ENCODE results near the gene USP54. TPM values are rescaled to one million over a fixed set of nuclear protein-coding genes. Genes with fewer than 3 reads are reported as not detected.

The USP54 gene
- total RNA-seq, 2 experiments from 2014 or later: 2.7 to 3.2 TPM

DNA sequence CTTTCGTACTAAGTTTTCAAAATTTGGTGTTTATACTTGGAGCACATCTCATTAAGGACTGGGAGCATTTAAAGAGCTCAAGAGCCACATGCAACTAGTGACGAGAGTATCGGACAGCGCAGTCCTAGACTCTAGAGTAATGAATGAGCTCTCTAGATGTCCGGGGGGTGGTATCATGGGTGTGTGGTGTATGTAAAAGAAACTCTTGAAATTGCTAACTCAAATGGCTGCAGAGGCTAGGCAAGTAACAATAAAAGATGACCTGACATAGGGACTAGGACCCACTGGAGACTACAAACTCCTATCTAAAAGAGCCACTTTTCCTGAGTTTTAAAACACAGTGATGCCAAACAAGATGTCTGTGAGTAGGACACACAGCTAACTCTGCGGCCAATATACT, 36.2 kb upstream of the USP54 start:
- no peaks in the 10 kb centered on the region for H3K36me3 ChIP-seq (ENCODE audit: insufficient read depth, low read length)
- no peak overlapping the region for H3K4me3 ChIP-seq (ENCODE audit: low read length)
- peaks cover 17% of the 10 kb centered on the region for H3K4me1 ChIP-seq (ENCODE audit: insufficient read depth, low read length)
- ChIA-PET POLR2A (interaction anchor here (1.0 kb wide), 2 partner anchors 30 to 131 kb away, joined by 3 to 4 read pairs; partner anchors contain the start of gene PPP3CB), CTCF (interaction anchor here (0.9 kb wide), 1 partner anchor 17 kb away, joined by 3 read pairs; no protein-coding TSS in a partner anchor)
- no peaks in the 10 kb centered on the region for H3K27me3 Mint-ChIP-seq
- no peak overlapping the region for H3K27ac ChIP-seq (ENCODE audit: low read depth in 1 of 2, low read length in 2 of 2)
- peak overlapping the region; percentile 90 for H3K27ac Mint-ChIP-seq
- ATAC-seq (ENCODE audit: poor library complexity) (no peak), DNase-seq (no peak)
- no peaks in the 10 kb centered on the region for H3K9me3 ChIP-seq (ENCODE audit: control insufficient read depth in 1 of 2, insufficient read depth in 1 of 2, low read length in 2 of 2)
- H3K27me3 ChIP-seq (ENCODE audit: control insufficient read depth in 1 of 2, insufficient read depth in 2 of 2, low read length in 2 of 2): no peaks in the 10 kb centered on the region
- peaks cover 14% of the 10 kb centered on the region for H3K36me3 Mint-ChIP-seq (ENCODE audit: low read depth)
- H3K4me1 Mint-ChIP-seq (ENCODE audit: low read depth): peaks cover 25% of the 10 kb centered on the region
- intact Hi-C loops (cut with DNase I, micrococcal nuclease): loop anchor here (5.0 to 10.0 kb wide), 8 partner anchors 100 to 1000 kb away; partner anchors contain the start of genes ANXA7 (in 1 of the 2), CFAP70 (in 1 of the 2), ECD (in 1 of the 2) and FAM149B1 (in 1 of the 2)
- H3K9me3 Mint-ChIP-seq: no peaks in the 10 kb centered on the region
- TF ChIP-seq, protein P1, sequence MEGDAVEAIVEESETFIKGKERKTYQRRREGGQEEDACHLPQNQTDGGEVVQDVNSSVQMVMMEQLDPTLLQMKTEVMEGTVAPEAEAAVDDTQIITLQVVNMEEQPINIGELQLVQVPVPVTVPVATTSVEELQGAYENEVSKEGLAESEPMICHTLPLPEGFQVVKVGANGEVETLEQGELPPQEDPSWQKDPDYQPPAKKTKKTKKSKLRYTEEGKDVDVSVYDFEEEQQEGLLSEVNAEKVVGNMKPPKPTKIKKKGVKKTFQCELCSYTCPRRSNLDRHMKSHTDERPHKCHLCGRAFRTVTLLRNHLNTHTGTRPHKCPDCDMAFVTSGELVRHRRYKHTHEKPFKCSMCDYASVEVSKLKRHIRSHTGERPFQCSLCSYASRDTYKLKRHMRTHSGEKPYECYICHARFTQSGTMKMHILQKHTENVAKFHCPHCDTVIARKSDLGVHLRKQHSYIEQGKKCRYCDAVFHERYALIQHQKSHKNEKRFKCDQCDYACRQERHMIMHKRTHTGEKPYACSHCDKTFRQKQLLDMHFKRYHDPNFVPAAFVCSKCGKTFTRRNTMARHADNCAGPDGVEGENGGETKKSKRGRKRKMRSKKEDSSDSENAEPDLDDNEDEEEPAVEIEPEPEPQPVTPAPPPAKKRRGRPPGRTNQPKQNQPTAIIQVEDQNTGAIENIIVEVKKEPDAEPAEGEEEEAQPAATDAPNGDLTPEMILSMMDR (IDR thresholded peaks at IDR 0.05): no peak
- peak overlapping the region; percentile 91 for H3K4me3 Mint-ChIP-seq

DNA sequence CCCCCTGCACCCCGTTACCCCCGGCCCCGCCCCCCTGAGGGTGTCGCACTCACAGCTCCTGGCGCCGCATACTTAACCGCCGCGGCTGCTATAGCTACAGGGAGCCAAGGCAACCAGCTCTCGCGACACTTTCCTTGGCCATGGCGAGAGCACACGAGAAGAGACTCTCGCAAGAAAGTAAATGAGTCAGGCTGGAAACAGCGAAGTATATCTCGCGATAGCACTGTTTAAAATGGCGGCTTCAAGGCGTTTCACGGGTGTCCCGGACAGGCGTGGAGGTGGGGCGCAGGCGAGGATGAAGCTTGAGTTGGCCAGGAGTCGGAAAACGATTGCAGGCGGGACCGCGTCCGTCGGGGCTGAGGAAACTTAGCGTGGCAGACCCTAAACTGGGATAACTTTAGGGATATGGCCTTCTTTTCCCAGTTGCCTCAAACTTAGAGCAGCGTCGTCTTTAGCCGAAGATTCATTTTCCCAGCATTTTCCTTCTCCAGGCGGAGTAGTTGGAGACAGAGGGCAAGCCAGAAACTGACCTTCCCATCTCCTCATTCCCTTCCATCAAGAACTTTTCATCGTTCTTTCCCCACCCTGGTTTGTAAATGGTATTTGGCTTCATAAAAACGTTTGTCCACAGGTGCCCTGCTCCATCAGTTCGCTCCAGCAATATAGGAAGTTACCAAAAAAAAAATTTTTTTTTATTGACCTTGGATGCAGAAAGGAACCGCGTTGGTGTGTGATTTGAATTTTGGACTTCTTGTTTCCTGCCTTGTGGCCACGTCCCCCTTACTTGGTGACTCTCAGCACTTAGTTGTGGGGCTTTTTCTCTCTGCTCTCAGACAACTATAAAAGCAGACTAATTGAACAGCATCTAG, 35.0 kb upstream of the USP54 start:
- Histone ChIP-seq H3K27me3 (ENCODE audit: control insufficient read depth in 1 of 2, insufficient read depth in 2 of 2, low read length in 2 of 2) (no peaks in the 10 kb centered on the region), H3K36me3 (ENCODE audit: insufficient read depth, low read length) (no peaks in the 10 kb centered on the region), H3K27ac (ENCODE audit: low read depth in 1 of 2, low read length in 2 of 2) (peak overlapping the region; percentile 62 to 66), H3K4me3 (ENCODE audit: low read length) (peak overlapping the region; percentile 68), H3K9me3 (ENCODE audit: control insufficient read depth in 1 of 2, insufficient read depth in 1 of 2, low read length in 2 of 2) (no peaks in the 10 kb centered on the region), H3K4me1 (ENCODE audit: insufficient read depth, low read length) (peaks cover 17% of the 10 kb centered on the region)
- POLR2A ChIA-PET: interaction anchor here (0.6 to 2.1 kb wide), 14 partner anchors 9 to 1584 kb away, joined by 3 to 28 read pairs (median 4); partner anchors contain the start of genes ANXA7, DNAJC9, MRPS16 and PPP3CB
- TF ChIP-seq, protein P1 (IDR thresholded peaks at IDR 0.05): no peak
- Mint-ChIP-seq H3K4me1 (ENCODE audit: low read depth) (peaks cover 25% of the 10 kb centered on the region), H3K27ac (peak overlapping the region; percentile 90), H3K9me3 (no peaks in the 10 kb centered on the region), H3K4me3 (peak overlapping the region; percentile 91), H3K27me3 (no peaks in the 10 kb centered on the region), H3K36me3 (ENCODE audit: low read depth) (peaks cover 14% of the 10 kb centered on the region)
- DNase-seq: peak; percentile 84 to 99 (median 90)
- intact Hi-C loops (cut with DNase I, micrococcal nuclease): loop anchor here (5.0 to 10.0 kb wide), 8 partner anchors 99 to 999 kb away; partner anchors contain the start of genes ANXA7 (in 1 of the 2), CFAP70 (in 1 of the 2), ECD (in 1 of the 2) and FAM149B1 (in 1 of the 2)
- peak; percentile 94 for ATAC-seq (ENCODE audit: poor library complexity)
- CTCF ChIA-PET: interaction anchor here (0.6 kb wide), 1 partner anchor 34 kb away, joined by 5 read pairs; no protein-coding TSS in a partner anchor

DNA sequence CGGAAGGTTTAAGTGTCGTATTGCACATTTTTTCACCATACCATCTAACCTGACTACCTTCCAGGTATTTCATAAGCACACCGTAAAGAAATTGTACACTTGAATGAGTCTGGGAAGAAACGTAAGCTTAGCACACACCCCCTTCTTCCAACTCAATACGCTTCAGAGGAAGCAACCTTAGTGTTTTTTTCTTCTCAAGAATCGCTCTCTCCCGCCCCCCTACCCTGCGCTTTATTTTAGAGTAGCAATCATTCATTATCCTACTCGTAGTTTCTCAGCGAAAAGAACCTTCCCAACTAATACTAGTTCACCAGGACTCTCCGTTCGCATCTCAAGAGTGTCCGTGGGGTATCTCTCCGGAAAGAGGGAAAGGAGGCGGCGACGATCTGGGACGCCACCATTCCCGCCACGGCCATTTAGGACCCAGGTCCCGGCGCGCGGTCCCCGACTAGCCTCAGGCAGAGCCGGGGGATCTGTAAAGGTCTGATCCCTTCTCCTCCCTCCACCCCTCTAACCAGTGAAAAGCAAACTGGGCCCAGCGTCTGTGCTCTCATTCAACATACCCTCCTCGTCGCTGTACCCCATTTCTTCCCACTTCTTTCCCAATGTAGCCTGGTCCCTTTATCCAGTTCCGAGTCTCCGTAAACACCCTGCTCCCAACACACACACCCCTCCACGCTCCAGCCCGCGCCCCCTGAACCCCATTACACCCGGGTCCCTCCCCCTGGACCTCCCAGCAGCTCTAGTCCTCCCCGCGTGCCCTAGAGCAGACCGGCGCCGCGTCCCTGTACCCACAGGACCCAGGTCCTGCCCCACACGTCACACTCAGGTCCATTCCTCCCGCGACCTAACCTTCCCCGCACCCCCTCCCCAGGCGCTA, 34.1 kb upstream of the USP54 start:
- H3K4me1 ChIP-seq (ENCODE audit: insufficient read depth, low read length): peaks cover 17% of the 10 kb centered on the region
- ATAC-seq (ENCODE audit: poor library complexity): peak; percentile 14
- H3K27me3 Mint-ChIP-seq: no peaks in the 10 kb centered on the region
- H3K9me3 Mint-ChIP-seq: no peaks in the 10 kb centered on the region
- POLR2A ChIA-PET: interaction anchor here (0.6 to 2.1 kb wide), 14 partner anchors 10 to 1585 kb away, joined by 3 to 28 read pairs (median 4); partner anchors contain the start of genes ANXA7, DNAJC9, MRPS16 and PPP3CB
- H3K4me1 Mint-ChIP-seq (ENCODE audit: low read depth): peaks cover 25% of the 10 kb centered on the region
- DNase-seq: peak in 7 of 14 experiments; percentile 3 to 57 (median 28)
- H3K27me3 ChIP-seq (ENCODE audit: control insufficient read depth in 1 of 2, insufficient read depth in 2 of 2, low read length in 2 of 2): no peaks in the 10 kb centered on the region
- intact Hi-C loops (cut with DNase I, micrococcal nuclease): loop anchor here (5.0 to 10.0 kb wide), 8 partner anchors 98 to 998 kb away; partner anchors contain the start of genes ANXA7 (in 1 of the 2), CFAP70 (in 1 of the 2), ECD (in 1 of the 2) and FAM149B1 (in 1 of the 2)
- H3K27ac ChIP-seq (ENCODE audit: low read depth in 1 of 2, low read length in 2 of 2): peak overlapping the region; percentile 62 to 75
- peak overlapping the region; percentile 68 for H3K4me3 ChIP-seq (ENCODE audit: low read length)
- TF ChIP-seq, protein P1 (IDR thresholded peaks at IDR 0.05): no peak
- peak overlapping the region; percentile 90 for H3K27ac Mint-ChIP-seq
- H3K36me3 Mint-ChIP-seq (ENCODE audit: low read depth): peaks cover 14% of the 10 kb centered on the region
- peak overlapping the region; percentile 91 for H3K4me3 Mint-ChIP-seq
- CTCF ChIA-PET: no interaction called here
- no peaks in the 10 kb centered on the region for H3K36me3 ChIP-seq (ENCODE audit: insufficient read depth, low read length)
- no peaks in the 10 kb centered on the region for H3K9me3 ChIP-seq (ENCODE audit: control insufficient read depth in 1 of 2, insufficient read depth in 1 of 2, low read length in 2 of 2)
